ENCODE data around the gene OR52J3. TPM values are rescaled to one million over a fixed set of nuclear protein-coding genes. Genes with fewer than 3 reads are reported as not detected.

OR52J3 gene
- polyA plus RNA-seq, 1 donor (not counting 4 experiments of a cell fraction or from before 2014, with no cell fraction given), result not detected

GRCh38 chr11:5071799-5072198, 25.5 kb downstream of the OR52J3 start:
- no peak for DNase-seq (ENCODE audit: low read depth, low spot score)
- H3K4me1 ChIP-seq (ENCODE audit: control insufficient read depth, extremely low read depth, insufficient read depth, low read length), result no peaks in the 10 kb centered on the region
- H3K36me3 ChIP-seq (ENCODE audit: control insufficient read depth in 2 of 2, extremely low read depth in 1 of 2, insufficient read depth in 2 of 2, low read length in 2 of 2), result no peaks in the 10 kb centered on the region
- no peak overlapping the region for H3K27ac ChIP-seq (ENCODE audit: control insufficient read depth, insufficient read depth, low read length)
- dilution Hi-C loops (cut with MboI; ENCODE audit: extremely low pct_ligation_motif_present, low sequenced_read_pairs), result no loop called here
- H3K9me1 ChIP-seq (ENCODE audit: control insufficient read depth, extremely low read depth, insufficient read depth, low read length), result no peaks in the 10 kb centered on the region
- H3K4me2 ChIP-seq (ENCODE audit: control insufficient read depth, extremely low read depth, insufficient read depth, low read depth, low read length), result no peak overlapping the region
- no peaks in the 10 kb centered on the region for H4K20me1 ChIP-seq (ENCODE audit: control insufficient read depth, extremely low read depth, insufficient read depth, low read length)
- no peaks in the 10 kb centered on the region for H3K79me2 ChIP-seq (ENCODE audit: control insufficient read depth, insufficient read depth, low read length)
- H3K9me3 ChIP-seq (ENCODE audit: control insufficient read depth, low read depth, low read length), result no peaks in the 10 kb centered on the region
- H3K9ac ChIP-seq (ENCODE audit: control insufficient read depth, extremely low read depth, insufficient read depth, low read length), result no peak overlapping the region
- H3K4me3 ChIP-seq (ENCODE audit: control insufficient read depth in 2 of 3, extremely low read depth in 1 of 3, insufficient read depth in 2 of 3, low read depth in 1 of 3, low read length in 3 of 3), result no peak overlapping the region
- FAIRE-seq, result no peak
- H3K27me3 ChIP-seq (ENCODE audit: control insufficient read depth, extremely low read depth, insufficient read depth, low read length), result no peaks in the 10 kb centered on the region
- H2AFZ ChIP-seq (ENCODE audit: control insufficient read depth, low read length), result no peak overlapping the region
- no peak for TF ChIP-seq EZH2 (IDR thresholded peaks at IDR 0.05; ENCODE audit: low read length)
- no peak for TF ChIP-seq CTCF (optimal IDR thresholded peaks at IDR 0.05 in 1 of 3, IDR thresholded peaks at IDR 0.05 in 1 of 3, conservative IDR thresholded peaks at IDR 0.05 in 1 of 3; ENCODE audit: extremely low read depth in 1 of 3, insufficient read depth in 2 of 3, low read length in 3 of 3)

GRCh38 chr11:5081405-5081804, 35.1 kb downstream of the OR52J3 start:
- no peaks in the 10 kb centered on the region for H4K20me1 ChIP-seq (ENCODE audit: control insufficient read depth, extremely low read depth, insufficient read depth, low read length)
- no peak overlapping the region for H3K4me3 ChIP-seq (ENCODE audit: control insufficient read depth in 2 of 3, extremely low read depth in 1 of 3, insufficient read depth in 2 of 3, low read depth in 1 of 3, low read length in 3 of 3)
- DNase-seq (ENCODE audit: low read depth, low spot score) (no peak), FAIRE-seq (no peak)
- no peaks in the 10 kb centered on the region for H3K79me2 ChIP-seq (ENCODE audit: control insufficient read depth, insufficient read depth, low read length)
- H3K27ac ChIP-seq (ENCODE audit: control insufficient read depth, insufficient read depth, low read length), result no peak overlapping the region
- no peaks in the 10 kb centered on the region for H3K36me3 ChIP-seq (ENCODE audit: control insufficient read depth in 2 of 2, extremely low read depth in 1 of 2, insufficient read depth in 2 of 2, low read length in 2 of 2)
- no peak overlapping the region for H3K9ac ChIP-seq (ENCODE audit: control insufficient read depth, extremely low read depth, insufficient read depth, low read length)
- TF ChIP-seq CTCF (optimal IDR thresholded peaks at IDR 0.05 in 1 of 3, IDR thresholded peaks at IDR 0.05 in 1 of 3, conservative IDR thresholded peaks at IDR 0.05 in 1 of 3; ENCODE audit: extremely low read depth in 1 of 3, insufficient read depth in 2 of 3, low read length in 3 of 3), result no peak
- no peak for TF ChIP-seq EZH2 (IDR thresholded peaks at IDR 0.05; ENCODE audit: low read length)
- no peaks in the 10 kb centered on the region for H3K27me3 ChIP-seq (ENCODE audit: control insufficient read depth, extremely low read depth, insufficient read depth, low read length)
- dilution Hi-C loops (cut with MboI; ENCODE audit: extremely low pct_ligation_motif_present, low sequenced_read_pairs), result no loop called here
- H3K9me1 ChIP-seq (ENCODE audit: control insufficient read depth, extremely low read depth, insufficient read depth, low read length), result no peaks in the 10 kb centered on the region
- H3K4me1 ChIP-seq (ENCODE audit: control insufficient read depth, extremely low read depth, insufficient read depth, low read length), result no peaks in the 10 kb centered on the region
- H2AFZ ChIP-seq (ENCODE audit: control insufficient read depth, low read length), result no peak overlapping the region
- no peaks in the 10 kb centered on the region for H3K9me3 ChIP-seq (ENCODE audit: control insufficient read depth, low read depth, low read length)
- no peak overlapping the region for H3K4me2 ChIP-seq (ENCODE audit: control insufficient read depth, extremely low read depth, insufficient read depth, low read depth, low read length)

Data from keratinocyte (primary cell).